Dermis blood vessel endothelial cell (primary cell): ENCODE results near the gene EGFL6. TPM values are rescaled to one million over a fixed set of nuclear protein-coding genes. Genes with fewer than 3 reads are reported as not detected.

Experiments used
- DNase-seq: peaks from one replicate; pipeline ENCODE4 v3.0.0; 2010
- total RNA-seq: library from RNA; depleted of rRNA; stranded (reverse); fragments of >200 nt; gene quantifications from 2 replicates; pipeline ENCODE4 v1.2.3, GENCODE V29; 2014

The EGFL6 gene
- not detected in 2 replicates for total RNA-seq

- DNase-seq: no peak
These were observed at the start of gene EGFL6 for GRCh38 chrX:13569479-13570260. EGFL6 (plus strand) TSS chrX:13569601; CDS start chrX:13569862, 261 bp downstream.

GRCh38 chrX:13520351-13520750, 49.0 kb upstream of the EGFL6 start:
- DNase-seq: peak; percentile 16

GRCh38 chrX:13520936-13521335, 48.5 kb upstream of the EGFL6 start:
- DNase-seq: no peak

- no peak for DNase-seq
These were observed 46.6 kb upstream of the EGFL6 start for GRCh38 chrX:13522811-13523210.

- no peak for DNase-seq
These were observed 35.7 kb upstream of the EGFL6 start for GRCh38 chrX:13533726-13534125.

GRCh38 chrX:13535376-13536165, 33.8 kb upstream of the EGFL6 start:
- DNase-seq: no peak

GRCh38 chrX:13536551-13536950, 32.9 kb upstream of the EGFL6 start:
- no peak for DNase-seq

- no peak for DNase-seq
These were observed 31.0 kb upstream of the EGFL6 start for GRCh38 chrX:13538414-13538813.

GRCh38 chrX:13540602-13541001, 28.8 kb upstream of the EGFL6 start:
- DNase-seq: no peak

- no peak for DNase-seq
These were observed 23.7 kb upstream of the EGFL6 start for GRCh38 chrX:13545726-13546125.

GRCh38 chrX:13547671-13548070, 21.7 kb upstream of the EGFL6 start:
- no peak for DNase-seq

GRCh38 chrX:13550346-13550745, 19.1 kb upstream of the EGFL6 start:
- DNase-seq: no peak

- DNase-seq: no peak
These were observed 17.8 kb upstream of the EGFL6 start for GRCh38 chrX:13551610-13552009.

- DNase-seq: no peak
These were observed 16.5 kb upstream of the EGFL6 start for GRCh38 chrX:13552892-13553291.

GRCh38 chrX:13565511-13565910, 3.9 kb upstream of the EGFL6 start:
- DNase-seq: no peak

GRCh38 chrX:13570261-13570605, 832 bp downstream of the EGFL6 start:
- no peak for DNase-seq

GRCh38 chrX:13571136-13571535, 1.7 kb downstream of the EGFL6 start:
- DNase-seq: no peak

- DNase-seq: no peak
These were observed 5.2 kb downstream of the EGFL6 start for GRCh38 chrX:13574600-13574999.

- DNase-seq: no peak
These were observed 10.3 kb downstream of the EGFL6 start for GRCh38 chrX:13579661-13580060.

GRCh38 chrX:13581554-13581953, 12.2 kb downstream of the EGFL6 start:
- no peak for DNase-seq

GRCh38 chrX:13587786-13588477, 18.5 kb downstream of the EGFL6 start:
- DNase-seq: no peak

- no peak for DNase-seq
These were observed 20.8 kb downstream of the EGFL6 start for GRCh38 chrX:13590207-13590606.

- DNase-seq: no peak
These were observed 21.5 kb downstream of the EGFL6 start for GRCh38 chrX:13590914-13591313.

- no peak for DNase-seq
These were observed 28.5 kb downstream of the EGFL6 start for GRCh38 chrX:13597874-13598273.
